H4 (cell line): ENCODE results near the gene USH2A. TPM values are rescaled to one million over a fixed set of nuclear protein-coding genes. Genes with fewer than 3 reads are reported as not detected.
A peak's percentile ranks its signal among the peaks of the same experiment; 100 is the strongest.

ENCODE experiments used
- DNase-seq: peaks from one replicate; pipeline ENCODE4 v3.0.0-alpha.2; 2015; ENCODE audit warnings: low spot score
- total RNA-seq: library from RNA; depleted of rRNA; stranded (reverse); fragments of >200 nt; shearing (Covaris generic); gene quantifications from 2 replicates; pipeline ENCODE4 v1.2.3, GENCODE V29; 2014

Gene USH2A
- total RNA-seq, 1 experiment from 2014 or later = 0.04 TPM

GRCh38 chr1:215868500-215868899 is 554.7 kb downstream of the USH2A start:
- DNase-seq = no peak

DNA sequence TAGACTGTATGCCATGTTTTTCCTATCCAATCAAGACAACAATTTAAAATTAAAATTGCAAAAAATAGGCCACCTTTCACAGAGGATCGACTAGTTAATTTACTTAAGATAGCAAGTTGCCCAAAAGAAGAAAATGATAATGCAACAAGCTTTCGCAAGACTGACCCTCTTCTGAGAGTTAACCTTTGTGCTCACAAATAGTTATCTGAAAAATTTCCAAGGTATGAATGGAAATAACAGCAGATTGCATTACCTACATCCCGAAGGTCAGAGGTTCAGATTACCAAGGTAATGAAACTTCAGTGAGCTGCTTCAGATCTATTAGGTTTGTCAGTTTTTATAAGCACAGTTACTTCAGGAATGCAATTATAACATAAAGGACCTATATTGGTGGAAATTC is 558.2 kb downstream of the USH2A start:
- no peak for DNase-seq

DNA sequence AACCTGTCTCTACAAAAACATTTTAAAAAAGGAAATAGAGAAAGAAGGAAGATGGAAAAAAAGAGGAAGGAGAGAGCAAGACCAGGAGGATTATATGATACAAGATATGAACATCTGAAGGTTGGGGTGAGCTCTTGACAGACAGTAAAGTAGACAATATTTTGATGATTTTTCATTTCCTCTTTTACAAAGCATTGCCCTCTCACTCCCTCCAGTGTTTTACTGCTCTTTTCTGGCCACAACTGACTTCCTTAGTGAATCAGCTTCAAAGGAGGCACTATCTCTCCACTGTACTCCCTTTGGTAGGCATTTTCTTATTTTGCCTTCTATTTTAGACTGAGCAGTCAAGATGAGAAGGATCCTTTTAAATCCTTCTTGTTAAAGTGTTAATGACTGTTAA is 559.5 kb downstream of the USH2A start:
- DNase-seq = no peak

DNA sequence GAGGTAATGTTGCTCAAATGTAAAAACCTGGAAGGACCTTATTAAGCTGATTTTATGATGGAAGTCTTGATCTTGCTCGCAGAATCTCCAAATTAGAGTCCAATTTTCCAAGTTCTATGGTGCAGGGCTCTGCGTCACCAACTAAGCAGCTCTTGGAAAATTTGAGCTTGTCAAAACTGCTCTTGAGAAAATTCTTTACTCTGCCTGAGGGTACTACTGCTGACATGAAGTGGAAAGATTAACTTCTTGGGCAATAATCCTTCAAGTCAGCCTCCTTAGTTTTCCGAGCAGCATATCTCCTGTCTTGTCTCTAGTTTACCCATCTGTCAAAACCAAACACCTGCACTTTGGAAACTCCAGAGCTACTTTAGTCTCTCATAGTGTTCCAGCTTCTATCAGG is 562.4 kb downstream of the USH2A start:
- DNase-seq = no peak

DNA sequence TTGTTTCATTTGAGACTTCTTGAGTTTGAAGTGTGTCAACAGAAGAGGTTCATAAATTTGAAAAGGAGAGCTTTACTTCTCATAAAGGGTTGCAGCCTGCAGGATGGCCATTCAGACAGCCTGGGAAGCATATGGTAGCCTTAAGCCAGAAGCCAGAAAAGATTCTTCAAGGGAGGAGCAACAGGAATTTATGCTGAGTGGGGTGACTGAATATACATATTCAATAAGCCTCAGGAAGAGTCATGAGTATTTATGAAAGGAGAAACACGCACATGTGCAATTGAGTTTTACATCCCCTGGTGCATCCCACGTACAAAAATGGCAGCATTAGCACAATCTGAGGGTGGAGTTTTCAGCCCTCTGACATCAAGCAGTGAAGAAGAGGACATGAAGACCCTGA is 565.9 kb downstream of the USH2A start:
- no peak for DNase-seq

DNA sequence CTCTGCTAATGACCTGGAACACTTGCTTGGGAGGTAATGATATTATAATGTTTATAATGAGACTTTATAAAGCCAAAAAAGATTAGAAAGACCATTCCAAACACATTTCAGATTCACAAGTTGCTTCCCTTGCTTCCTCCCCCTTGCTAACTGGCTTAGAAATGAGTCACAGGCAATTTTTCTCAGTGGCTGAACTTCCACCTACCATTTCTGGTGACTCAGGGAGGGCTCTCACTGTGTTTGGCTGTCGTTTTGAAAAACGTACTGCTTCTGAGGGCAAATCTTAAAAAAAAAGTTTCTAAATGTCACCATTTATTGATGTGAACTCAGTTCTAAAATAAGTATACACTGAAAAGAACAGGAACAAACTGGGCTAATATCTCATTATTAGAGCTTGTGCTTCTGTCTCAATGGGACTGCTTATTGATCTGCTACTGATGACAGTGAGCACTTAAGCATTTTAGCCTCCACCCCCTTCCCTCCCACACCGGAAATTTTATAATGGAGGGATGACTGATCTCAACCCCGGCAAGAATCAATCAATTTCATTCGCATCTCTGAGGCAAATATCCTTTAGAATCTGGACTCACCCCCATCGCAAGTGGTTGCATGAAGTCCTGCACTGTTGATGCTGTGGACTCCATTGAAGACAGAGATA is 577.9 kb downstream of the USH2A start:
- peak; percentile 60 for DNase-seq

GRCh38 chr1:215844777-215845176 is 578.5 kb downstream of the USH2A start:
- no peak for DNase-seq

- no peak for DNase-seq
Measured at GRCh38 chr1:215844266-215844665, 579.0 kb downstream of the USH2A start.

DNA sequence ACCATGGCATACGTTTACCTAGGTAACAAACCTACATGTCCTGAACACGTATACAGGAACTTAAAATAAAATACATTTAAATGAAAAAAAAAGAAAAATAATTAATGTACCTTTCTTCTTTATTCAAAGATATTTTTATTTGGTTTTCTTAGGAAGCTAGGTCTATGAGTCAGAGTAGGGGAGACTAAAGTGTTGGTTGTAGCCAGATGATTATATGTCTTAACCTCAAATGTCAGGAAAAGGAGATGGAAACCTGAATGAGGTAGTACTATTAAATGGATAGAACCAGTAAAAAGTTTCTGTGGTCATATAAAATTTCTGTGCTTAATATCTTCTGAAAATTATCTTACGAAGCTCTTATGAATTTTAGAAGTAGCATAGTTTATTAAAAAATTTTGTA is 580.3 kb downstream of the USH2A start:
- DNase-seq = no peak

- DNase-seq = no peak
Measured at GRCh38 chr1:215835951-215836350, 587.3 kb downstream of the USH2A start.

DNA sequence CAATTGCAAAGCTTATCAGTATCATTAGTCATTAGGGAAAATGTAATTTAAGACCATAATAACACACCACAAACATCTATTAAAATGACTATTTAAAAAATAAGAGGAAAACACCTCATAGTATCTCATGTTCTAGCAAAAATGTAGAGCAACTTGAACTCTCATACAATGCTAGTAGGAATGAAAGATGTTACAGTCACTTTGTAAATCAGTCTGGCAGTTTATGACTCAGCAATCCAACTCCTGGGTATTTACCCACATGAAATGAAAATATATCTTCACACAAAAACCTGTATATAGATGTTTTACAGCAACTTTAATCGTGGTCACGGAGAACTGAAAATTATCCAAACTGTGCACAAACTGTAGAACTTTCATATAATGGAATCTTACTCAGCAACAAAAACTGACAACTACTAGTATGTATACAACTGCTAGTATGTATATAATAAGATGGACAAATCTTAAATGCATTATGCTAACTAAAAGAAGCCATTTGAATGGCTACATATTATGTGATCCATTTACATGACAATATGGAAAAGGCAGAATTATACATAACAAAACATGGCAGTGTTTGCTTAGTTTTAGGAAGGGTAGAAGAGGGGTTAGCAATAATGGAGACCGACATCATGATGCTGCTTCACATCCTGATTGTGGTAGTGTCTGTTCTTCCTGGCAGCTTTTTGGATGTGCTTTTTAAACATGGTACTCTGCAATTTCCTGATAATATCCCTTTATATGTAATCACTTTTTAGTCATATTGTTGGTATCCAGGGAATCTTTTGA is 589.1 kb downstream of the USH2A start:
- peak; percentile 7 for DNase-seq

DNA sequence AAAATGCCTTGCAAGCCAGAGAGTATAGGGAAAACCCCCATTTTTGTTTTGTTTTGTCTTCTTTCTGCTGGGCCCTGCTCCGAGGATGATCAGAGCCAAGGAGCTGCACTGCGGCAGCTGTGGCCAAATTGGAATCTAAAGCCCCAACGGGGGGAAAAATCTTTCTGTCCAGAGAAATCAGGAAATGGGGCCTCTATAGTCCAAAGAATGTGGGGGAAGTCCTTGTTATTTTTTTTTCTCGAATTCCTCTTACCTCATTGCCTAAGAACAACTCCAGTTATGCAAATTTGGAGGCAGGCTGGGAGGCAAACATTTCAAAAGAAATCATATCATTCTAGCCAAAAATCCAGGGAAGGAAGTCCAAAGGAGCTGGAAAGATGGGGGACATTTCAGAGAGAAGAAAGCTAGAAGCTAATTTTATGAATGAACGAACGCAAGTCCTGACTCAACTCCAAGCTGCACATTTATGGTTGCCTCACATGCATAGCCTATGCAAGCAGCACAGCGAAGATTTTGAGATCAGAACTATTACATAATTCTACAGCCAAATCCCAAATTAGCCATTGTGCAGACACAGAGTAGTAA is 592.9 kb downstream of the USH2A start:
- no peak for DNase-seq

GRCh38 chr1:215825056-215825455 is 598.2 kb downstream of the USH2A start:
- no peak for DNase-seq

DNA sequence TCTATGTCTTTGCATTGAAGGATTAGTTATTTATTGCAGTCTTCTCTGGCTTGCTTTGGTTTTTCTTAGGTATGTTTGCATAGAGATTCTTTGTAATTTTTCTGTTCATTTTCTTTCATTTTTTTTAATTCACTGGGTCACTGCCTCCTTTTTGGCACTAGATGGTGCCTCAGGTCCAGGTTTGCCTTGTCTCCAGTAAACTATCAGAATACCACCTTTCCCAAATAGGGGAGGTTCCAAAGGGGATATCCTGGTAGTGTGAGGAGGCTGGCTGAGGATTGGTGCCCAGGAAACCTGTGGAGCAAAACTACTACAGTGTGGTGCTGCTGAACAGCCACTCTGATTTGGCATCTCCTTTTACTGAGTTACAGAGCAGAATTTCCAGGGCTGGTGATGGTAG is 599.0 kb downstream of the USH2A start:
- peak; percentile 10 for DNase-seq

DNA sequence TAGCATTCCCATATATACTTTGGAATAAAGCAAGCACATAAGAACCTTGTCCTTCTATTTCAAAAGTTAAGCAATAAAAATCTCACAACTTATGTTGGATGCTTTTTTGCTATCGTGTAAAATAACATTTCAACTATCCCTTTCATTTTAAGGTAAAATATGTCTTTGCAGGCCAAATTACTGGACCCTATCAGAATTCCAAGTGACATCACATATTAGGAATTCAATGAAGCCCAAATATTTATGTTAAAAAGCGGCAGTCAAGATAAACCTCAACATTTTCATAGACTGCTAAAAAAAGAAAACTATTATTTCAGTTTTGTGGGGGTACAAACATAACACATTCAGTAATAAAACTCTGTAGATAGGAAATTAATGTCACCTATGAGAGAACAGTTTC is 604.1 kb downstream of the USH2A start:
- DNase-seq = no peak

- no peak for DNase-seq
Measured at GRCh38 chr1:215807911-215808436, 615.3 kb downstream of the USH2A start.

DNA sequence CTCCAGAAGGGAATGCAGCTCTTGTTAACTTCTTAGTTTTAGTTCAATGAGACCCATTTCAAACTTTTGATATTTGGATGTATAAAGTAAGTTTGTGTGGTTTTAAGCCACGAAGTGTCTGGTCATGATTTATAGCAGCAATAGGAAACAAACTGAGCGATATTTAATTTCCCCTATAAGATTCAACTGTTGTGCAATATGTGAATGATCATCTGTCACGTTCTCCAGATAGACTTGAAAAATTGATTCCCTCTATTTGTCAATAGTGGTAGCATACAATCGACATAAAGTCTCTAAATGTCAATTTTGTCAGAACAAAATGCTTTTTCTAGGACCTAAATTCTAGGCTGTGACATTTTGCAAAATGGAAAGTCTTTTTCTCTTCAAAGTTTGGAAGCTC is 616.0 kb downstream of the USH2A start:
- no peak for DNase-seq

- no peak for DNase-seq
Measured at GRCh38 chr1:215797859-215798258, 625.4 kb downstream of the USH2A start.

- DNase-seq = no peak
Measured at GRCh38 chr1:215794156-215794555, 629.1 kb downstream of the USH2A start.

- DNase-seq = peak; percentile 47
Measured at GRCh38 chr1:215793180-215793579, 630.1 kb downstream of the USH2A start.

GRCh38 chr1:215792446-215792845 is 630.8 kb downstream of the USH2A start:
- DNase-seq = no peak

GRCh38 chr1:215789981-215790380 is 633.3 kb downstream of the USH2A start:
- no peak for DNase-seq

- no peak for DNase-seq
Measured at GRCh38 chr1:215786997-215787396, 636.3 kb downstream of the USH2A start.
